GM12878 (cell line): ENCODE results near the gene DLG2. TPM values are rescaled to one million over a fixed set of nuclear protein-coding genes. Genes with fewer than 3 reads are reported as not detected.

ENCODE experiments used
- ATAC-seq: fragments of 200-7000 bp; cut with Tn5 transposase; 3 replicates; pipeline ENCODE4 v1.9.1; 2020; ENCODE audit warnings: mild to moderate bottlenecking, moderate library complexity
- BruUV-seq: library from RNA; stranded (reverse); fragments of 400-500 nt; replicated peaks from 2 replicates; lab custom pipeline; 2021; lab: Mats Ljungman, UMichigan
- CTCF ChIA-PET: fragments of 300-600 bp; sonication (Branson Sonifier 250); formaldehyde crosslinking; extraction: SDS; loops from one replicate; lab custom pipeline; 2021; ENCODE audit warnings: inconsistent platforms; lab: Yijun Ruan, JAX
- POLR2A ChIA-PET: fragments of 350-600 bp; formaldehyde crosslinking; extraction: SDS; loops from one replicate; lab custom pipeline; 2021; ENCODE audit warnings: inconsistent platforms; lab: Charles Lee
- RAD21 ChIA-PET: fragments of 300-600 bp; sonication (Branson Sonifier 250); formaldehyde crosslinking; loops from one replicate; lab custom pipeline; 2023; ENCODE audit warnings: antibody characterized with exemption; ENCODE audit not compliant: unreplicated experiment; lab: Charles Lee
- SMC1A ChIA-PET: fragments of 300-600 bp; sonication (Branson Sonifier 250); formaldehyde crosslinking; loops from one replicate; lab custom pipeline; 2023; ENCODE audit not compliant: unreplicated experiment, uncharacterized antibody; lab: Charles Lee
- DNase-seq: peaks from one replicate; pipeline ENCODE4 v3.0.0-alpha.2; 2011; ENCODE audit warnings: low read depth, low spot score
- FAIRE-seq: peaks from 3 replicates; lab custom pipeline; 2011; peaks lifted over from hg19 to GRCh38; lab: Jason Lieb, UNC
- H2AFZ ChIP-seq: 2 replicates; pipeline ENCODE4 v1.6.0; 2011; ENCODE audit warnings: low read depth, low read length, control low read depth; ENCODE audit not compliant: control insufficient read depth
- H3K27ac ChIP-seq: 2 replicates; pipeline ENCODE4 v1.5.1; 2011; ENCODE audit warnings: control low read depth; ENCODE audit not compliant: control insufficient read depth, insufficient read depth
- H3K27me3 ChIP-seq, 2 experiments: replicated peaks in 1 of 2; 2 replicates each; pipeline versions ENCODE4 v1.6.0 to v1.6.1; 2011; ENCODE audit warnings: low read length in 1 of 2; ENCODE audit not compliant: control insufficient read depth in 2 of 2, insufficient read depth in 2 of 2
- H3K36me3 ChIP-seq, 2 experiments: 2 replicates each; pipeline ENCODE4 v1.5.1; 2011; ENCODE audit warnings: low read length in 1 of 2; ENCODE audit not compliant: control insufficient read depth in 2 of 2, insufficient read depth in 2 of 2
- H3K4me1 ChIP-seq: 2 replicates; pipeline ENCODE4 v1.6.1; 2011; ENCODE audit warnings: mild to moderate bottlenecking, low read length, moderate library complexity, mixed read lengths; ENCODE audit not compliant: control insufficient read depth, insufficient read depth
- H3K4me2 ChIP-seq: 2 replicates; pipeline ENCODE4 v1.6.0; 2011; ENCODE audit warnings: control low read depth; ENCODE audit not compliant: control insufficient read depth, insufficient read depth
- H3K4me3 ChIP-seq: fragments of 200-600 bp; sonication (generic); 2 replicates; pipeline ENCODE4 v1.5.1; 2016
- H3K79me2 ChIP-seq: 2 replicates; pipeline ENCODE4 v1.6.0; 2011; ENCODE audit warnings: low read length; ENCODE audit not compliant: control insufficient read depth, insufficient read depth
- H3K9ac ChIP-seq: 2 replicates; pipeline ENCODE4 v1.8.0; 2011; ENCODE audit warnings: low read length, control low read depth, mixed read lengths; ENCODE audit not compliant: control insufficient read depth, insufficient read depth
- H3K9me3 ChIP-seq: replicated peaks from 3 replicates; pipeline ENCODE4 v1.5.1; 2011; ENCODE audit warnings: mild to moderate bottlenecking, low read length; ENCODE audit not compliant: control insufficient read depth, insufficient read depth
- H4K20me1 ChIP-seq: 2 replicates; pipeline ENCODE4 v1.6.0; 2011; ENCODE audit not compliant: control insufficient read depth, insufficient read depth
- CBFB ChIP-seq: IDR thresholded peaks from 2 replicates; pipeline ENCODE4 v1.6.1; 2016; ENCODE audit warnings: antibody characterized with exemption, low read depth
- FOXM1 ChIP-seq: IDR thresholded peaks from 2 replicates; pipeline ENCODE4 v1.6.1; 2012; ENCODE audit warnings: low read depth, mild to moderate bottlenecking, inconsistent platforms, low read length, moderate library complexity
- HDAC2 ChIP-seq: fragments of 200-600 bp; sonication (generic); IDR thresholded peaks from 2 replicates; pipeline ENCODE4 v1.6.1; 2017
- HDGF ChIP-seq: fragments of 450-650 bp; IDR thresholded peaks from 2 replicates; pipeline ENCODE4 v1.6.1; 2016; ENCODE audit warnings: antibody characterized with exemption
- MTA2 ChIP-seq: fragments of 450-650 bp; IDR thresholded peaks from 2 replicates; pipeline ENCODE4 v1.6.1; 2016; ENCODE audit warnings: low read depth, mild to moderate bottlenecking, moderate library complexity
- PAX5 ChIP-seq: IDR thresholded peaks from 2 replicates; pipeline ENCODE4 v1.6.1; 2011; ENCODE audit warnings: low read depth, low read length, borderline replicate concordance
- POLR2AphosphoS5 ChIP-seq: IDR thresholded peaks from 2 replicates; pipeline ENCODE4 v1.6.1; 2011; ENCODE audit warnings: mild to moderate bottlenecking, low read length, inconsistent platforms
- RAD51 ChIP-seq: fragments of 450-650 bp; IDR thresholded peaks from 2 replicates; pipeline ENCODE4 v1.6.1; 2016; ENCODE audit warnings: moderate library complexity, mild to moderate bottlenecking, inconsistent platforms
- TCF7 ChIP-seq: IDR thresholded peaks from 2 replicates; pipeline ENCODE4 v1.6.1; 2014; ENCODE audit warnings: antibody characterized with exemption, borderline replicate concordance
- WGBS: methylation state at CpG from one replicate; pipeline ENCODE4 v1.1.6; 2016; ENCODE audit warnings: low lambda C conversion rate; ENCODE audit not compliant: insufficient replicate concordance, insufficient coverage; ENCODE audit errors: missing lambda C conversion rate; 5-methylcytosine and 5-hydroxymethylcytosine counted together
- in situ Hi-C: fragments of 300-500 bp; cut with MboI; formaldehyde crosslinking; loops from 9 replicates; pipeline ENCODE4 v1.14.3; 2018; ENCODE audit warnings: mixed read lengths
- intact Hi-C: fragments of 100-400 bp; cut with micrococcal nuclease; formaldehyde crosslinking; loops from one replicate; pipeline ENCODE4 v1.14.2; 2022; ENCODE audit not compliant: unreplicated experiment
- polyA plus RNA-seq, 11 experiments: library from polyadenylated mRNA; depleted of rRNA in 4 of 11; unstranded in 6 of 11; stranded (reverse) in 5 of 11; fragments of >200 nt; fragmentation: Nextera tagmentation in 4 of 11; fragmentation: Illumina TruSeq in 1 of 11; extraction: Ambion mirVana in 4 of 11; extraction: Trizol in 1 of 11; gene quantifications; 1 replicate in 1 of 11; 2 replicates in 10 of 11; pipeline versions ENCODE4 v1.2.1 to v1.2.3, GENCODE V29; 2011 to 2016; ENCODE audit warnings: inconsistent platforms in 2 of 11, missing spikeins in 2 of 11, low read depth in 1 of 11
- total RNA-seq, 4 experiments: library from RNA; depleted of rRNA in 3 of 4; stranded (reverse); fragments of >200 nt in 3 of 4; fragmentation: Illumina TruSeq in 1 of 4; extraction: Trizol in 1 of 4; gene quantifications; 2 replicates each; pipeline versions ENCODE4 v1.2.1 to v1.2.3, GENCODE V29; 2013 to 2021
- TF ChIP-seq, protein P1 (sequence below): fragments of 450-650 bp; IDR thresholded peaks from 2 replicates; pipeline ENCODE4 v1.6.1; 2017; ENCODE audit warnings: mild to moderate bottlenecking, low read depth, inconsistent platforms; ENCODE audit not compliant: poor library complexity, severe bottlenecking

Gene DLG2
- total and polyA plus RNA-seq, 10 of the 15 experiments (the other 5 are each of a cell fraction or from before 2014, with no cell fraction given), result 0.09 to 0.98 (median 0.35) TPM

GRCh38 chr11:84829162-84829561, 798.0 kb downstream of the DLG2 start:
- Histone ChIP-seq H3K79me2 (no peaks in the 10 kb centered on the region), H3K27ac (no peak overlapping the region), H3K9ac (no peak overlapping the region), H2AFZ (no peak overlapping the region), H3K9me3 (no peaks in the 10 kb centered on the region), H3K27me3 (no peaks in the 10 kb centered on the region), H3K4me2 (no peak overlapping the region), H3K36me3 (no peaks in the 10 kb centered on the region), H3K4me1 (no peaks in the 10 kb centered on the region), H4K20me1 (no peaks in the 10 kb centered on the region), H3K4me3 (no peak overlapping the region)
- no peak for FAIRE-seq
- in situ Hi-C loops (no loop called here), intact Hi-C loops (no loop called here)
- 17% methylated on average over 2 of the region's 2 CpGs for WGBS
- ChIA-PET SMC1A (no interaction called here), POLR2A (no interaction called here), RAD21 (no interaction called here), CTCF (no interaction called here)
- BruUV-seq, result no TSS peak
- TF ChIP-seq RAD51 (no peak), FOXM1 (no peak), POLR2AphosphoS5 (no peak), CBFB (no peak)
- TF ChIP-seq, protein P1, sequence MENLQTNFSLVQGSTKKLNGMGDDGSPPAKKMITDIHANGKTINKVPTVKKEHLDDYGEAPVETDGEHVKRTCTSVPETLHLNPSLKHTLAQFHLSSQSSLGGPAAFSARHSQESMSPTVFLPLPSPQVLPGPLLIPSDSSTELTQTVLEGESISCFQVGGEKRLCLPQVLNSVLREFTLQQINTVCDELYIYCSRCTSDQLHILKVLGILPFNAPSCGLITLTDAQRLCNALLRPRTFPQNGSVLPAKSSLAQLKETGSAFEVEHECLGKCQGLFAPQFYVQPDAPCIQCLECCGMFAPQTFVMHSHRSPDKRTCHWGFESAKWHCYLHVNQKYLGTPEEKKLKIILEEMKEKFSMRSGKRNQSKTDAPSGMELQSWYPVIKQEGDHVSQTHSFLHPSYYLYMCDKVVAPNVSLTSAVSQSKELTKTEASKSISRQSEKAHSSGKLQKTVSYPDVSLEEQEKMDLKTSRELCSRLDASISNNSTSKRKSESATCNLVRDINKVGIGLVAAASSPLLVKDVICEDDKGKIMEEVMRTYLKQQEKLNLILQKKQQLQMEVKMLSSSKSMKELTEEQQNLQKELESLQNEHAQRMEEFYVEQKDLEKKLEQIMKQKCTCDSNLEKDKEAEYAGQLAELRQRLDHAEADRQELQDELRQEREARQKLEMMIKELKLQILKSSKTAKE, result no peak
- no peak for DNase-seq
- ATAC-seq, result no peak

DNA sequence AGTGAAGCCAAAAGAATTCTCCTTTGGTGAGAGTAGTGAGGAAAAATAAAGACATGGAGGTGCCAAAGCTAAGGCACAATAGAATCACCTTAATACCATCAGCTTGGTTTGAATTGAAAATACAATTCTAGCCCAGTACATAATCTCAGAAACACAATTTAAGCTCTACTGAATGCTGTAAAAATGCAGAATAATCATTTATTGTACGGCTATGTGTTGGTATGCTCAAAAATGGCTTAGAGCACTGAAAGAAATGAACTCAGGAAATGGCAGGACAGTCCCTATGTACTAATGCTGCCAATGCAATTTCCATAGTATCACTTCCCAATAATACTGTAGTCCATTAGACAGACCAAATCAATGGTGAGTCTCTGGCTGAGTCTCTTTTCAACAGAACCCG, 798.5 kb downstream of the DLG2 start:
- 28% methylated on average over 2 of the region's 2 CpGs for WGBS
- no peak for ATAC-seq
- Histone ChIP-seq H3K9me3 (no peaks in the 10 kb centered on the region), H3K9ac (no peak overlapping the region), H4K20me1 (no peaks in the 10 kb centered on the region), H3K27ac (no peak overlapping the region), H3K4me3 (no peak overlapping the region), H2AFZ (no peak overlapping the region), H3K79me2 (no peaks in the 10 kb centered on the region), H3K27me3 (no peaks in the 10 kb centered on the region), H3K4me1 (no peaks in the 10 kb centered on the region), H3K36me3 (no peaks in the 10 kb centered on the region), H3K4me2 (no peak overlapping the region)
- intact Hi-C loops (no loop called here), in situ Hi-C loops (no loop called here)
- TF ChIP-seq HDGF, result no peak
- TF ChIP-seq RAD51, result no peak
- TF ChIP-seq TCF7, result no peak
- no peak for TF ChIP-seq HDAC2
- TF ChIP-seq PAX5, result no peak
- no peak for TF ChIP-seq MTA2
- POLR2A ChIA-PET, result no interaction called here
- SMC1A ChIA-PET, result no interaction called here
- CTCF ChIA-PET, result no interaction called here
- no TSS peak for BruUV-seq
- RAD21 ChIA-PET, result no interaction called here
- no peak for FAIRE-seq
- no peak for DNase-seq
